HG03342 (cell line): ENCODE results near the gene MED9.
"Not testable (repeated sequence)": the region's sequence is repeated elsewhere in the genome, so short reads cannot be mapped to it uniquely, and the experiment has no call there.

Experiments used
- ATAC-seq: cut with Tn5 transposase; IDR thresholded peaks from one replicate; pipeline ENCODE4 v1.9.1; 2021; ENCODE audit warnings: mild to moderate bottlenecking, moderate library complexity; ENCODE audit not compliant: unreplicated experiment

MED9 gene

GRCh38 chr17:17486416-17486815 lies 9.6 kb downstream of the MED9 start:
- not testable (repeated sequence) for ATAC-seq

GRCh38 chr17:17487998-17488397 lies 11.2 kb downstream of the MED9 start:
- no peak for ATAC-seq

- no peak for ATAC-seq
These were observed 14.3 kb downstream of the MED9 start for GRCh38 chr17:17491031-17491471.

GRCh38 chr17:17491546-17491988 lies 14.8 kb downstream of the MED9 start:
- no peak for ATAC-seq

GRCh38 chr17:17492085-17492484 lies 15.3 kb downstream of the MED9 start:
- ATAC-seq = no peak

GRCh38 chr17:17492571-17492970 lies 15.8 kb downstream of the MED9 start:
- ATAC-seq = no peak

- ATAC-seq = no peak
These were observed 16.6 kb downstream of the MED9 start for GRCh38 chr17:17493249-17493985.

GRCh38 chr17:17493986-17494466 lies 17.2 kb downstream of the MED9 start:
- ATAC-seq = no peak

GRCh38 chr17:17494499-17494869 lies 17.7 kb downstream of the MED9 start:
- ATAC-seq = no peak

- ATAC-seq = no peak
These were observed 18.2 kb downstream of the MED9 start for GRCh38 chr17:17494870-17495535.

- ATAC-seq = no peak
These were observed 18.9 kb downstream of the MED9 start for GRCh38 chr17:17495536-17496188.

GRCh38 chr17:17496189-17497064 lies 19.6 kb downstream of the MED9 start, which contains the start of gene RASD1:
RASD1 (minus strand) TSS chr17:17496395; CDS start chr17:17496181, 214 bp downstream.
- ATAC-seq = peak; percentile 70

- no peak for ATAC-seq
These were observed 20.5 kb downstream of the MED9 start for GRCh38 chr17:17497065-17497844.

GRCh38 chr17:17497845-17498520 lies 21.2 kb downstream of the MED9 start:
- ATAC-seq = no peak

GRCh38 chr17:17498606-17499301 lies 22.0 kb downstream of the MED9 start:
- no peak for ATAC-seq

- ATAC-seq = no peak
These were observed 22.8 kb downstream of the MED9 start for GRCh38 chr17:17499402-17500145.

- ATAC-seq = no peak
These were observed 24.3 kb downstream of the MED9 start for GRCh38 chr17:17500999-17501605.
